ENCODE data around the gene SMARCD1.

SMARCD1 gene

DNA sequence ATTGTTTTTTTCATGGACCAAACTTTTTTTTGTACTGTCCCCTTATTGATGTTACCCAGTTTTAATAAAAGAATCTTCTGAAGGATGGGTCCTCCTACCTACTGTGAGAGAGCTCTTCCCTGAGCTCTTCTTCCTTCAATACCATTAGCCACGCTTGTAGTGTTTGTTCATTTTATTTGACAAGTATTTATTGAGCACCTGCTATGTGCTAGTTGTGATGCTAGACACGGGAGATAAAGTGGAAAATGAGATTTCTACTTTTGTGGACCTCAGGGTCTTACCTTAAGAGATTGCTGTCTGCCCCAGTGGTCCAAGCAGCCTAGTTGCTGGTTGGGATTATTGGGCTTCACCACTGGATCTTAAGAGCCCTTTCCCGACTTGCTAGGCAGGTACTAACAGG lies 15.4 kb downstream of the SMARCD1 start:
- Histone ChIP-seq H3K27me3 (ENCODE audit: low read length) (no peaks in the 10 kb centered on the region), H3K9ac (ENCODE audit: low read length) (no peak overlapping the region), H3K27ac (ENCODE audit: low read depth, low read length) (no peak overlapping the region), H4K20me1 (ENCODE audit: low read depth, low read length) (no peaks in the 10 kb centered on the region), H3K4me3 (ENCODE audit: insufficient read depth, low read length, poor library complexity, severe bottlenecking) (no peak overlapping the region), H3K36me3 (ENCODE audit: low read length) (peaks cover 6% of the 10 kb centered on the region; the same call in 1 of the 2 replicates), H3F3A (ENCODE audit: insufficient read depth) (no peaks in the 10 kb centered on the region), H3K79me2 (ENCODE audit: insufficient read depth, low read length) (no peaks in the 10 kb centered on the region), H3K9me2 (replicated peaks; ENCODE audit: insufficient read depth, low read length) (no peaks in the 10 kb centered on the region), H2AFZ (ENCODE audit: low read depth, low read length, severe bottlenecking) (no peak overlapping the region), H3K4me2 (ENCODE audit: low read depth, low read length, poor library complexity, severe bottlenecking) (no peak overlapping the region), H3K9me3 (ENCODE audit: insufficient read depth, low read length) (no peaks in the 10 kb centered on the region)
- no peak for TF ChIP-seq EZH2phosphoT487 (conservative IDR thresholded peaks at IDR 0.05; ENCODE audit: low read length)

DNA sequence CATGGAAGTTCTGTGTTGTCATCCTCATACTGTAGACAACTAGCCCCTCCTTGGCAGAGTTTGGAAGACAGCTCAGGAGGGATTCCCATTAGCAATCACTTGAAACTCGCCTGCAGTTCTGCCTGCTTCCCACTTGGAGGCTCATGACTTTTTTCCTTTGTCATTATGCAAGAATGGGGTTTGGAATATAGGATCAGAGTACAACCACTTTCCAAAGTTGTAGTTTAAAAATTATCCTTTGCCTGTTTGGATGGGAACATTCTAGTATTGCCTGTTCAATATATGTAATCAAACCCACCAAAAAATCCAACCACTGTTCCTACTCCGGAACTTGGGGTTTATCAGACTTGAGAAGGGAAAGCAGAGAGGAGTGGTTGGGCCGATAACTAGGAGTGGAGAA lies 16.5 kb downstream of the SMARCD1 start:
- H4K20me1 ChIP-seq (ENCODE audit: low read depth, low read length) = no peaks in the 10 kb centered on the region
- H3K9me2 ChIP-seq (replicated peaks; ENCODE audit: insufficient read depth, low read length) = no peaks in the 10 kb centered on the region
- H2AFZ ChIP-seq (ENCODE audit: low read depth, low read length, severe bottlenecking) = no peak overlapping the region
- H3K4me2 ChIP-seq (ENCODE audit: low read depth, low read length, poor library complexity, severe bottlenecking) = no peak overlapping the region
- H3K79me2 ChIP-seq (ENCODE audit: insufficient read depth, low read length) = no peaks in the 10 kb centered on the region
- H3F3A ChIP-seq (ENCODE audit: insufficient read depth) = no peaks in the 10 kb centered on the region
- TF ChIP-seq EZH2phosphoT487 (conservative IDR thresholded peaks at IDR 0.05; ENCODE audit: low read length) = no peak
- TF ChIP-seq, protein P1, sequence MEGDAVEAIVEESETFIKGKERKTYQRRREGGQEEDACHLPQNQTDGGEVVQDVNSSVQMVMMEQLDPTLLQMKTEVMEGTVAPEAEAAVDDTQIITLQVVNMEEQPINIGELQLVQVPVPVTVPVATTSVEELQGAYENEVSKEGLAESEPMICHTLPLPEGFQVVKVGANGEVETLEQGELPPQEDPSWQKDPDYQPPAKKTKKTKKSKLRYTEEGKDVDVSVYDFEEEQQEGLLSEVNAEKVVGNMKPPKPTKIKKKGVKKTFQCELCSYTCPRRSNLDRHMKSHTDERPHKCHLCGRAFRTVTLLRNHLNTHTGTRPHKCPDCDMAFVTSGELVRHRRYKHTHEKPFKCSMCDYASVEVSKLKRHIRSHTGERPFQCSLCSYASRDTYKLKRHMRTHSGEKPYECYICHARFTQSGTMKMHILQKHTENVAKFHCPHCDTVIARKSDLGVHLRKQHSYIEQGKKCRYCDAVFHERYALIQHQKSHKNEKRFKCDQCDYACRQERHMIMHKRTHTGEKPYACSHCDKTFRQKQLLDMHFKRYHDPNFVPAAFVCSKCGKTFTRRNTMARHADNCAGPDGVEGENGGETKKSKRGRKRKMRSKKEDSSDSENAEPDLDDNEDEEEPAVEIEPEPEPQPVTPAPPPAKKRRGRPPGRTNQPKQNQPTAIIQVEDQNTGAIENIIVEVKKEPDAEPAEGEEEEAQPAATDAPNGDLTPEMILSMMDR (IDR thresholded peaks at IDR 0.05; ENCODE audit: insufficient read depth, low read length, poor library complexity, severe bottlenecking) = no peak
- H3K27ac ChIP-seq (ENCODE audit: low read depth, low read length) = no peak overlapping the region
- H3K27me3 ChIP-seq (ENCODE audit: low read length) = no peaks in the 10 kb centered on the region
- H3K9ac ChIP-seq (ENCODE audit: low read length) = no peak overlapping the region
- H3K36me3 ChIP-seq (ENCODE audit: low read length) = peaks cover 3% of the 10 kb centered on the region; the same call in 1 of the 2 replicates
- H3K9me3 ChIP-seq (ENCODE audit: insufficient read depth, low read length) = no peaks in the 10 kb centered on the region
- H3K4me3 ChIP-seq (ENCODE audit: insufficient read depth, low read length, poor library complexity, severe bottlenecking) = no peak overlapping the region

DNA sequence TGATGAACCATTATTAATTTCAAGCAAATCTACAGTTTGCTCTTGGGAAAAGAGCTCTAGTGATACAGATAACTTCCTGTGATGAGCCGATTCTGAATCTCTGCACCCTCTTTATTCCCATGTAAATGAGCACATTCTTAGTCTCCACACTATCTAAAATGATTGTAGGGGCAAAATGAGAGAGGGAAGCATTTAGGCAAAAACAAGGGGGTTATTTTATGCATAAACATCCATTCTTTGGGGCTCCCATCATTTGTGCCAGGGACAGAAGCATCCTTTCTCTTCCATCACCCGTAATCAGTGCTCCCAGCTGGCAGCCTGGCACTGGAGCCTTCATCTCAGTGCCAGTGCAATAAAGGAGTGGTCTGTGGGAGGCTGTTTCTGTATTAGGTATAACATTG lies 17.0 kb downstream of the SMARCD1 start:
- Histone ChIP-seq H3K27me3 (ENCODE audit: low read length) (no peaks in the 10 kb centered on the region), H3F3A (ENCODE audit: insufficient read depth) (no peaks in the 10 kb centered on the region), H3K36me3 (ENCODE audit: low read length) (no peaks in the 10 kb centered on the region), H3K9ac (ENCODE audit: low read length) (no peak overlapping the region), H4K20me1 (ENCODE audit: low read depth, low read length) (no peaks in the 10 kb centered on the region), H3K9me2 (replicated peaks; ENCODE audit: insufficient read depth, low read length) (no peaks in the 10 kb centered on the region), H3K27ac (ENCODE audit: low read depth, low read length) (no peak overlapping the region), H3K4me3 (ENCODE audit: insufficient read depth, low read length, poor library complexity, severe bottlenecking) (no peak overlapping the region), H2AFZ (ENCODE audit: low read depth, low read length, severe bottlenecking) (no peak overlapping the region), H3K9me3 (ENCODE audit: insufficient read depth, low read length) (no peaks in the 10 kb centered on the region), H3K4me2 (ENCODE audit: low read depth, low read length, poor library complexity, severe bottlenecking) (no peak overlapping the region), H3K79me2 (ENCODE audit: insufficient read depth, low read length) (no peaks in the 10 kb centered on the region)
- no peak for TF ChIP-seq EZH2phosphoT487 (conservative IDR thresholded peaks at IDR 0.05; ENCODE audit: low read length)
- TF ChIP-seq, protein P1 (IDR thresholded peaks at IDR 0.05; ENCODE audit: insufficient read depth, low read length, poor library complexity, severe bottlenecking) = no peak

DNA sequence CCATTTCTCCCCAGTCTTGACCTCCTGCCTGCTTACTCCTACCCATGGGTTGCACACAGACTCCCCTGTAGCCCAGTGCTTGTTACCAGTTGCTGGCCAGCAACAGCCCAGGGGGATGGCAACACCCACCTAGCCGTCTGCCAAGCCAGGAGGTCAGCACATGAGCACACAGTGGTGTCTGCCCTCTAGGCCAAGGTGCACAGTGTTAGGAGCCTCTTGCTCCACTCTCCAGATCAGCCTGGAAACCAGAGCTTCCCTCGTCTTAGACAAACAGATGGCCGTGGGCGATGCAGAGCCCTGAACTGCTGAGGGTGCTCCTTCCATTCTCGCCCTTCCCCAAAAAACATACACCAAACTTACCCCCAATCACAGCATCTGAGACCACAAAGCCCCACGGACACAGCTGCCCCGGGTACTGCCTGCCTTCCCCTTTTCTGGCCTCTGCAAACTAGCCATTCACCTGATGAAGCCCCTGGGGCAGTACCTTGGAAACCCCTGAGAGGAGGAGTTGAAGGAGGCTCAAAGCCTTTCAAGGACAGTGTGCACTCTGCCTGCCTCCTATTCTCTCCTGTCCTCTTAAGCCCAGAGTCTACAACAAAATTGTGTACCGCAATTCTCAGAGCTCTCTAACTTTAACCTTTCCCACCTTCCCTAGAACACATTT lies 17.6 kb downstream of the SMARCD1 start:
- Histone ChIP-seq H3K36me3 (ENCODE audit: low read length) (no peaks in the 10 kb centered on the region), H3K4me3 (ENCODE audit: insufficient read depth, low read length, poor library complexity, severe bottlenecking) (no peak overlapping the region), H3K27me3 (ENCODE audit: low read length) (no peaks in the 10 kb centered on the region), H3K9ac (ENCODE audit: low read length) (no peak overlapping the region), H2AFZ (ENCODE audit: low read depth, low read length, severe bottlenecking) (no peak overlapping the region), H3K79me2 (ENCODE audit: insufficient read depth, low read length) (no peaks in the 10 kb centered on the region), H3F3A (ENCODE audit: insufficient read depth) (no peaks in the 10 kb centered on the region), H3K4me2 (ENCODE audit: low read depth, low read length, poor library complexity, severe bottlenecking) (no peak overlapping the region), H3K9me2 (replicated peaks; ENCODE audit: insufficient read depth, low read length) (no peaks in the 10 kb centered on the region), H3K27ac (ENCODE audit: low read depth, low read length) (no peak overlapping the region), H4K20me1 (ENCODE audit: low read depth, low read length) (no peaks in the 10 kb centered on the region), H3K9me3 (ENCODE audit: insufficient read depth, low read length) (no peaks in the 10 kb centered on the region)
- TF ChIP-seq EZH2phosphoT487 (conservative IDR thresholded peaks at IDR 0.05; ENCODE audit: low read length) = no peak
- TF ChIP-seq, protein P1 (IDR thresholded peaks at IDR 0.05; ENCODE audit: insufficient read depth, low read length, poor library complexity, severe bottlenecking) = no peak

Measured in SU-DHL-6 (cell line).